ENCODE results near the gene CHMP6. TPM values are rescaled to one million over a fixed set of nuclear protein-coding genes. Genes with fewer than 3 reads are reported as not detected.

Gene CHMP6
- total RNA-seq, 1 donor from 2014 or later, result 15.9 TPM

GRCh38 chr17:80949451-80950421 lies 41.9 kb upstream of the CHMP6 start:
- H3K27me3 ChIP-seq (ENCODE audit: low read depth), result no peaks in the 10 kb centered on the region
- peaks cover 10% of the 10 kb centered on the region for H3K4me1 ChIP-seq
- H3K4me3 ChIP-seq, result no peak overlapping the region
- H3K36me3 ChIP-seq, result peaks cover 51% of the 10 kb centered on the region
- H3K9me3 ChIP-seq (replicated peaks), result peaks cover 3% of the 10 kb centered on the region
- DNase-seq, result no peak
- TF ChIP-seq CTCF (IDR thresholded peaks at IDR 0.05; ENCODE audit: borderline replicate concordance), result peak; percentile 32
- intact Hi-C loops (cut with micrococcal nuclease), result no loop called here
- H3K27ac ChIP-seq (replicated peaks), result no peak overlapping the region

- peaks cover 49% of the 10 kb centered on the region for H3K36me3 ChIP-seq
- no peaks in the 10 kb centered on the region for H3K27me3 ChIP-seq (ENCODE audit: low read depth)
- H3K9me3 ChIP-seq (replicated peaks), result peaks cover 3% of the 10 kb centered on the region
- DNase-seq, result no peak
- H3K4me1 ChIP-seq, result peaks cover 10% of the 10 kb centered on the region
- no peak overlapping the region for H3K4me3 ChIP-seq
- no peak overlapping the region for H3K27ac ChIP-seq (replicated peaks)
- TF ChIP-seq CTCF (IDR thresholded peaks at IDR 0.05; ENCODE audit: borderline replicate concordance), result no peak
- intact Hi-C loops (cut with micrococcal nuclease), result no loop called here
These were observed 41.0 kb upstream of the CHMP6 start for GRCh38 chr17:80950466-80951120.

GRCh38 chr17:80951121-80952090 lies 40.2 kb upstream of the CHMP6 start:
- H3K9me3 ChIP-seq (replicated peaks), result peaks cover 1% of the 10 kb centered on the region
- peaks cover 10% of the 10 kb centered on the region for H3K4me1 ChIP-seq
- H3K4me3 ChIP-seq, result no peak overlapping the region
- DNase-seq, result no peak
- intact Hi-C loops (cut with micrococcal nuclease), result no loop called here
- H3K36me3 ChIP-seq, result peaks cover 41% of the 10 kb centered on the region
- no peak overlapping the region for H3K27ac ChIP-seq (replicated peaks)
- TF ChIP-seq CTCF (IDR thresholded peaks at IDR 0.05; ENCODE audit: borderline replicate concordance), result no peak
- H3K27me3 ChIP-seq (ENCODE audit: low read depth), result no peaks in the 10 kb centered on the region

- intact Hi-C loops (cut with micrococcal nuclease), result no loop called here
- no peaks in the 10 kb centered on the region for H3K27me3 ChIP-seq (ENCODE audit: low read depth)
- H3K36me3 ChIP-seq, result peaks cover 32% of the 10 kb centered on the region
- peaks cover 10% of the 10 kb centered on the region for H3K4me1 ChIP-seq
- no peak for DNase-seq
- no peaks in the 10 kb centered on the region for H3K9me3 ChIP-seq (replicated peaks)
- H3K27ac ChIP-seq (replicated peaks), result no peak overlapping the region
- TF ChIP-seq CTCF (IDR thresholded peaks at IDR 0.05; ENCODE audit: borderline replicate concordance), result no peak
- H3K4me3 ChIP-seq, result no peak overlapping the region
These were observed 39.4 kb upstream of the CHMP6 start for GRCh38 chr17:80952291-80952690.
